GM19023 (cell line): Measurements from ENCODE around the gene CHST13.

Source experiments
- ATAC-seq: cut with Tn5 transposase; IDR thresholded peaks from one replicate; pipeline ENCODE4 v1.9.1; 2021; ENCODE audit warnings: mild to moderate bottlenecking, moderate library complexity; ENCODE audit not compliant: unreplicated experiment

CHST13 gene

DNA sequence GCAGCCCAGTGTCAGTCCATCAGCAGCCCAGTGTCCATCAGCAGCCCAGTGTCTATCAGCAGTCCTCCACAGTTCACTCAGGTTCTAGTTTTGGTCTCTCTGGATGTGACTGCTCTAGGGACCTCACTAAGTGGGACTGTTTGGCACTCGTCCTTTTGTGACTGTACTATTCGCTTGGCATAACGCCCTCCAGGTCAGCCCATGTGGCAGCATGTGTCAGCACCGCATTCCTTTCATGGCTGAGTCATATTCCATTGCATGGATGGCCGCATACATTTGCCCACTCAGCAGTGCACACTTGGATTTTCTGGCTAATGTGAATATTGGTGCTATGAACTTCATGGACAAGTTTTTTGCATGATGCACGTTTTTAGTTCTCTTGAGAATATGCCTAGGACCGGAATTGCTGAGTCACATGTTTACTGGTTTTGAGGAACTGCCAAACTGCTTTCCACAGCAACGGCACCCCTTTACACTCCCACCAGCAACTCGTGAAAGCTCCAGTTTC is 16.4 kb downstream of the CHST13 start:
- no peak for ATAC-seq

DNA sequence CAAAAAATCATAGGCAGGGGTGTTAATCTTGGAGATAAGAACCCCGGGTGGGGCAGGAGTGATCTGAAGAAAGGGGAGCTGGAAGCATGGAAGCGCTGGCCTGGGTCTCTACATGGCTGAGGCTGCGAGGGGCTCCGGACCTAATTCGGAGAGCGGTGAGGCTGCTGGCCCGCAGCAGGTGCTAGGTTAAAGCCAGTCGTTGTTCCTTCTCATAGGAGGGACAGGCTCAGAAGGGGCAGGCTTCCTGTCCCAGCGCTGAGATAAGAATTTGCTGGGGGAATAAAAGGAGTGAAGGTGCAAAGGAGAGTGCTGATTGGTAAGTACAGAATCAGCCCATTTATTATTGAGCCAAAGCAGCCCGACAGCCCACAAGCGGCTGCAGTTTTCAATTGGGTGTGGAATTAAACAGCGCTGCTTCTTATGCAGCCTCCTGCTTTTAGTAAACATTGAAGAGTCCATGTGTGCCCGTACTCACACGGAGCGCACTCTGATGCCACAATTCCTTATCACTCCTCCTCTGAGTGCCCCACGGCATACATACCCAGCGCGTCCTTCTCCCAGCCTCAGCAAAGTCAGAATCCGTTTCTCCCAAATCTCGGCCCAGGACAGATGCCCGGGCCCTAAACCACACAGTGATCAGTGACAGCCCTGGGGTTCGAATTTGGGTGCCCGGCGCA is 17.1 kb downstream of the CHST13 start:
- ATAC-seq: no peak

DNA sequence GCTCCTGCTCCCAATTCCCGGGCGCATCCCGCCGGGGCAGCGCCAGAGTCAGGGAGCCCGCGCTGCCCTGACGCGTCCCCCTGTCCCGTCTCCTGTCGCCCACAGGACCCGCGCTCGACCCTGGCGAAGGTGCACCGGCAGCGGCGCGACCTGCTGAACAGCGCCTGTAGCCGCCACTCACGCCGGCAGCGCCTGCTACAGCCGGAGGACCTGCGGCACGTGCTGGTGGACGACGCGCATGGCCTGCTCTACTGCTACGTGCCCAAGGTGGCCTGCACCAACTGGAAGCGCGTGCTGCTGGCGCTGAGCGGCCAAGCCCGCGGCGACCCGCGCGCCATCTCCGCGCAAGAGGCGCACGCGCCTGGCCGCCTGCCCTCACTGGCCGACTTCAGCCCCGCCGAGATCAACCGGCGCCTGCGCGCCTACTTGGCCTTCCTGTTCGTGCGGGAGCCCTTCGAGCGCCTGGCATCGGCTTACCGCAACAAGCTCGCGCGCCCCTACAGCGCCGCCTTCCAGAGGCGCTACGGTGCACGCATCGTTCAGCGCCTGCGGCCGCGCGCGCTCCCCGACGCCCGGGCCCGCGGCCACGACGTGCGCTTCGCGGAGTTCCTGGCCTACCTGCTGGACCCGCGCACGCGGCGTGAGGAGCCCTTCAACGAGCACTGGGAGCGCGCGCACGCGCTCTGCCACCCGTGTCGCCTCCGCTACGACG is 17.8 kb downstream of the CHST13 start:
- ATAC-seq: no peak

DNA sequence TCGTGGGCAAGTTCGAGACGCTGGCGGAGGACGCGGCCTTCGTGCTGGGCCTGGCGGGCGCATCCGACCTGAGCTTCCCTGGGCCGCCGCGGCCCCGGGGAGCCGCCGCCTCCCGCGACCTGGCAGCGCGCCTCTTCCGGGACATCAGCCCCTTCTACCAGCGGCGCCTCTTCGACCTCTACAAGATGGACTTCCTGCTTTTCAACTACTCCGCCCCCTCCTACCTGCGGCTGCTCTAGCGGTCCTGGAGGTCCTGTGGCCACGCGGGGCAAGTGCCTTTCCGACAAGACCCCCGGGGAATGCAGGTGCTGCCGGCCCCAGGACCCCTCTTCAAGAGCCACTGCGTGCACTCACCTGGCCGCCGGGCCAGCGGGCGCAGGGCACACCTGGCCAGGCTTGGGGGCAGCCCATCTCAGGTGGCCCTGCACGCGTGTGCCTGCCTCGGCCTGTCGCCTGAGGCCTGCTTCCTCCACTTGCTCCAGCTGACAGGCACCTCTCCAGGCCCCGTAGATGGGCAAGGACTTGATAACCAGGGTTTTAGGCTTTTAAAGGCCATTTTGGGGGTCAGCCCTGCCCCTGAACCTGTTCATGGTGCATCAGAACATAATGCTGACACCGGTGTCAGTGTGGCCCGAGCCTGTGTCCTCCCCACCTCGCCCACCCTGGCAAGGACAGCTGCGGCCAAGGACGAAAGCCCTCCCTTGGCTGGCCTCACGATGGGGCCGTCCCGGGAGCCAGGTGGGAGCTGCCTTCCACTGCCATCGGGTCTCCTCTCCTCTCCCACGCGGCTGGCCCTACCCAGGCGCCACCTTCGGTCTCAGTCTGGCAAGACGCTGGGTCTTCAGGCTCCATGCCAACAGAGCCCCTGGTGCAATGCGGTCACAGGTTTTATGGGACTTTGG is 18.6 kb downstream of the CHST13 start:
- ATAC-seq: no peak

DNA sequence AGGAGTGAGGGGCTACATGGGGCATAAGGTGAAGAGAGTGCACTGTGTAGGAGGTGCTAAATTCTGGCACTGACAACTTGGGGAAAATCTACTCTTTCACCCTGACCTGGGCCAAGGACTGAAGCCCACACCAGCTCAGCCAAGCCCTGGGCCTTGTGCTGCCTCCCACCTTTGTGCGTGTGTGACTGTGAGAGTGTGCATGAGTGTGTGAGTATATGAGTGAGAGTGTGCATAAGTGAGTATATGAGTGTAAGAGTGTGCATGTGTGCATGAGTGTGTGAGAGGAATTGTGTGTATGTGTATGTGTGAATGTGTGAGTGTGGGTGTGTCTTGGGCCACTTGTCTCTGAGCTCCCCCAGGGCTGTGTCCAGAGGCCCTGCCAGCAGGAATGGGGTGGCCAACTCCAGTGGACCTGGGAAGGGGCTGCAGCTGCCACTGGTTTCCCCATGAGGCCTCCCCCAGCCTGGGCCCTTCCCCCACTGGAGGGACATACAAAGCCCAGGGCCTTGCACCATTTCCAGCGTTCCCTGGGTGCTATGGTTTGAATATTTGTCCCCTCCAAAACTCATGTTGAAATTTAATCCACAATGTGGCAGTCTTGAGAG is 19.6 kb downstream of the CHST13 start:
- no peak for ATAC-seq

DNA sequence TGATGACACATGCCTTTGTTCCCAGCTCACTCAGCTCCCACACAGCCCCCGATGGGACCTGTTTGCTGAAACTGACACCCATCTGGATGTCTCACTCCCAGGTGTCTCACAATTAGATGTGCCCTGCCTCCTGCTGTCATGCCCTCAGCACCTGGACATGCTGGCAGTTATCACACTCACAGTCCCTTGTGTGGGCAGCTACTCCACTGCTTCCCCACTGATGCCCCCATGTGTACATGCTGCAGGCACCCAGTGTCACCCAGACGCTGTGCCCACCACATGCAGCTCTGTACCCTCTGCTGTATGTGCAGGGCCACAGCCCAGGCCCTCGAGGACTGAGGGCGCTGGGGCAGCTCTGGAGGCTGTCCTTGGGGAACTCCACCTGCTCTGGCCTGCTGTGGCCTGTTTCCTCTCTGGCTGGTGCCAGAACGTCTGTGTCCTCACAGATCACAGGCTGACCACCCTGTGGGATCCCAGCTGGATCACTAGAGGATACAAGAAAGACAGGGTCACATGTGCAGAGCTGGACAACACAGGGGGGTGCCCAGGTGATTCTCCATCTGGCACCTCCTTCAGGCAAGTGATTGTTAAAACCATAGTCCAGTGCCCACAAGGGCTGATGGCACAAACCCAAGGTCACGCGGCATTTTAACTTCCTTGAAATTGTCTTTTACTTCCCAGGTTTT is 20.8 kb downstream of the CHST13 start:
- ATAC-seq: no peak

DNA sequence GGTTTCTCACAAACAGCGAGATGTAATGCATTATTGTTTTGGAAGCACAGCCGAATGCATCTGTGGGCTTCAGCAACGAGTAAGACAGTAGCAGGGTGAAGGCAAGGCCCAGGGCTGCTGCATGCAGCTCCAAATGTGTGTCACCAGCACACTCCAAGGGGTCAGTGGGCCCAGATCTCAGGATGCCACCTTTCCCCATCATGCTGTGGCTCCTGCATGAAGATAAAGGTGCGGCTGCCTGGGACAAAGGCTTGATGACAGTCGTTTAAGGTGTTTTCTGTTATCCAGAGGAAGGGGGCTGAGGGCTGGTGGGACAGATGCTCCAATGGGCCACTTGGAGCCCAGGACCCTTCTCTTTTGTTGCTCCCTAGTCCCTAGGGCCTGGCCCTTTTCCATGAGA is 21.6 kb downstream of the CHST13 start:
- no peak for ATAC-seq

DNA sequence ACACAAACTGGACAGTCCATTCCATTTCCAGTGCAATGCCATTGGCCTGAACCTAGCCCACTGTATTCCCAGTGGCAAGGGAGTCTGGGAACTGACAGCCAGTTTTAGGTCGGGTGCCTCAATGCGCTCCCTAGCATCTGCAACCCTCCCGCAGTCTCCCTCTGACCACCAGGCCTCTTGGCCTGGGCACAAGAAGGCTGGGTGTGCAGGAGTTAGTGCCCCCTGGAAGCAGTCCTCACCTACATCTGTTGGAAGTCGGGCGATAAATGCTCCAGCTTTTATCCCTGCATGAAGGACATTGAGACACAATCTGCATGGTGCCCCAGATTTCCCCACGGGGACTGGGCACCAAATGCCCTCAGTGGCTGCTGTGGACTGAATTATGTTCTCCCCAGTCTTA is 22.1 kb downstream of the CHST13 start:
- no peak for ATAC-seq

DNA sequence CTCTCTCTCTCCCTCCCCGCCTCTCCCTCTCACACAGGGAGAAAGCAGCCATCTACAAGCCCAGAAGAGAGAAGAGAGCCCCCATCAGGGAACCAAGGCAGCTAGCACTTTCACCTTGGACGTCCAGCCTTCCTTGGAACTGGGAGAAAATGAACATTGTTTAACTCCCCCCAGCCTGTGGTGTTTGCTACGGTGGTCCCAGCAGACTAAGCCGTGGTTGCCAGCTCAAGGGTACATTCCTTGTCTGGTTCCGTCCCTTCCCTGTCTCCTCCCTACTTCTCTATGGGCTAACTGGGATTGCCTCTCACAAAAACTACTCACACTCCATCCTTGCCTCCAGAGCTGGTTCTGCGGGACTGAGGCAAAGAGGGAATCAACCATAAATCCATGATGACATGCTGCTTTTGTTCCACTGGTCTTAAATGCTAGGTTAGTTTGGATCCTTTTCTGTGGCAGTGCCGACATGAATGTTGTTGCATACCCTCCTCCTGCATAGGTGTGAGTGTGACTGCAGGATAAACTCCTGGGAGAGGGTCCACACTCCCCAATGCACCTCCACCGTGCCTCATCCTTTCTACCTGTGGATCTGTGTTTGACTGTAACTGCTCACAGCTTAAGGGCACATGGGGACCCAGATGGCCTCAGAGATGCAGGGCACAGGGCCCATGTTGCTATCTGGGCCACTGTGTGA is 22.7 kb downstream of the CHST13 start:
- no peak for ATAC-seq

DNA sequence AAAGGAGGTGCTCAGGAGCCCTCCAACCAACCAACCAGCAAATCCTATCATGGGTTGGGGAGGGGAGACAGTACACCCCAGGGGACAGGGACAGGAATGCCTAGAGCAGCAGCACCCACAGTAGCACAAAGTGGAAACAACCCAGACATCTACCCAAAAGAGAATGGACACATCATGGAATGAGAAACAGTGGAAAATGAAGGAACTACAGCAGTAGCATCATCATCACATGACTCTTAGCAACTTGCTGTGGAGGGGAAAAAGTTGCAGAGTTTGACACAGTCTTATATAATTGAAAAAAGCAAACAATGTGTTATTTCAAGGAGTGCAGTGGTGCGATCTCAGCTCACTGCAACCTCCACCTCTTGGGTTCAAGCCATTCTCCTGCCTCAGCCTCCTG is 23.8 kb downstream of the CHST13 start:
- no peak for ATAC-seq

DNA sequence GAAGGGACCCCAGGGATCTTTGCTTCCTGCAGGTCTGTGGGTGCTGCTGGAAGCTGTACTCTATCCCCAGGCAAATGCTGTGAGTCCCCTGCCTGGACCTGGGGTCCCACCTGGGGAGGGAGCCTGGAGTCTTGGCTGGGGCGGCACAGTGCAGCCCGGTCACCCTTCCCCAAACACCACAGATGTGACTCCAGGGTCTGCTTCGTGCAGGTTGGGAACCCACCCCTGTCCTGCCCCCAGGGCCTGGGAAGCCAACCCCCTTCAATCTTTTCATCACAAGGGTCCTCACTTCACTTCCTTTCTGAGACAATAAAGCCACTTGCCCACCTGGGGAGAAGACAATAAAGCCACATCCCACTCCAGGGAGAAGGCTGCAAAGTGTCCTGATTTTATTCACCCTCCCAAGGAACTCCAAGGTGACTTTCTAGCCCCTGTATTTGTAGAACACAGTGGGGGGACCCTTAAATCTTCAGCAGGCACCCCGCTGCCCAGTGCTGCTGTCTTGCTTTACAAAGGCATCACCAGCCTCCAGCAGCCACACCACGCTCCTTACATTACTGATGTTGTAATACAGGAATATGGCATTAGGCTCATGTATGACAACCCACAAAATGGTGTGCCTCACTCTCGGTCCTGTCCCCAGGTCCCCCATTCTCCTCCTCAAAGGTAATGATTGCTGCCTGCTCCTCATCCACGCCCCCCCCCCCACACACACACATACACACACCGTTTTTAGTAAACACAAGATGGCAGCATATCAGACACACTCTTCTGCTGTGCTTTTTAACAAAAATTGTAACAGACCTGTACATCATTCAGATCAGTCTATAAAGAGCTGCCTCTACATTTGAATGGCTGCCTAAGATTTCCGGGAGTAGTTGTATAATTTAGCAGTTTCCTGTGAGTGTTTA is 24.9 kb downstream of the CHST13 start:
- no peak for ATAC-seq

DNA sequence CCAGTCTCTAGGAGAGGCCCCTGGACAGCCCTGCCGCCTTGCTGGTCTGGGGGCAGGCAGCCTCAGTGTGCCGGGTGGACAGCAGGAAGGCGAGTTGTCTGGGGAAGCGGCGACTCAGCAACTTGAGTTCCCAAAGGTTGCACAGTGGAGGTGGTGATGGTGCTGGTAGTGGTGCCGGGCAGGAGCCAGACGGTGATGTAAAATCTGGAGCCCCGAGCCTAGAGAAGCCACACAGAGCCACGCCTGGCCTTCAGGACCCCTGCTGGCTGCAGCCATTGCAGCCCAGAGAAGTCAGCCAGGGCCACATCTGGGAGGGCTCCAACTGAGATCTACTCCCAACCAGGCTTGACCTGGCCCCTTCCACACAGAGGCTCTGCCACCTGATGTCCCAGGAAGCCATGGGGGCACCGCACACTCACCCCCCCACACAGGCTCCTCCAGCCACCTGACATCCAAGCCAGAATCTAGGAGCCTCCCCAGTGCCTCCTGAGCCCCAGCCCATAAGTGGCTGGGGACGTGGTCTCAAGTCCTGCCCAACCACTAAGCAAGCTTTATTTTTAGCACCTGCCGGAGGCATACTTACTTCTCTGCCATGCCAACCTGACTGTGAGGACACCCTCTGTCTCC is 26.0 kb downstream of the CHST13 start:
- ATAC-seq: no peak

DNA sequence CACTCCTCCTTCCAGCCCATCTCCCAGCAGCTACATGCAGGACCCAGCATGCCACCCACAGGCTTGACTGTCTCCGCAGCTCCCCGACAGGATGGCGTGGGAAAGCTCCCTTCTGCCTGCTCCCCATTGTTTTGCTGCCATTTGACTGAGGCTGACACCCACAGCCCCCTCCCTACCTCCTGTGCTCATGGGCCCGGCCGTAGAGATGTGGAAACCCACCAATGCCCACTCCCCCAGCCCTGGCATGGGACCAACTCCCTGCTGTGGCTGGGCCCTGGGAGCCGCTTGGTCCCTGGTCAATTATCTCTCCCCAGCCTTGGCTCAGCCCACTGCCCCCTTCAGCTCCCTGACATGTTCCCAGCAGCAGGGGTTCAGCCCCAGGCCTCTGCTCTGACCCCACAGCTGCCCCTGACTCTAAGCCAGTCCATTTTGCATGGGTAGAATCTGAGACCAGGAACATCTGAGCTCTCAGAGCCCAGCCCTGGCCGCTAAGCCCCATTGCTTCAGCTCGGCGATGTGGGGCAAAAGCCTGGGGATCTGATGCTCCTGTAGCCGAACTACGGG is 26.6 kb downstream of the CHST13 start:
- ATAC-seq: no peak

DNA sequence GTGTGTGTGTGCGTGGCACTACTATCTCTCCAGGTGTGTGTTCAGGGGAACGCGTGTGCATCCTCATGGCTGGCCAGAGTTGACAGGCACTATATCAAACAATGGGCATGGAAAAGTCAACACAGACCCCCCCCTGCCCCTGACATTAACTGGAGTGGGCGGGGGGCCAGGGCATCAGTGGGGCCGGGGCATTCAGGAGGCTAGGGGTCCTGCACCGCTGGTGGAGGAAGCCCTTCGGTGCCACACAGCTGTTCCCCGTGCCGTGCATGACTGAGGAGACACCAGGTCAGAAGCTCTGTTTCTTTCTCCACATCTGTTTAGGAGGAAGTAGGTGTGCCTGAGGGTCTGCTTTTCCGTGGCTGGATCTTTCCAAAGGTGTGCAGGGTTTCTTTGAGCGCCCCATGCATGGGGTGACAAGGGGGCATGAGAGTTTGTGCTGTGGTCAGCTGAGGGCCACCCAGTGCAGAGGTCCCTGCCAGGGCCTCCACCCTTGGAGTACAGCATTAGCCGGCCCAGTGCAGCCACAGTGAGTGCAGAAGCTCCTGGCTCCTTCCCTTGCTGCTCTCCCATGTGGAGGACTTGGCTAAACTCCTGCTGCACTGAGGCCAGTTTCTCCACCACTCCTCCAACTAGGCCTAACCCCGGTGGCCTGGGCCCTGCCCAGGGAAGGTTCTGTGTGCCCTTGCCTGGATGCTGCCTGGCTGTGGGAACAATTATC is 27.3 kb downstream of the CHST13 start:
- ATAC-seq: no peak

DNA sequence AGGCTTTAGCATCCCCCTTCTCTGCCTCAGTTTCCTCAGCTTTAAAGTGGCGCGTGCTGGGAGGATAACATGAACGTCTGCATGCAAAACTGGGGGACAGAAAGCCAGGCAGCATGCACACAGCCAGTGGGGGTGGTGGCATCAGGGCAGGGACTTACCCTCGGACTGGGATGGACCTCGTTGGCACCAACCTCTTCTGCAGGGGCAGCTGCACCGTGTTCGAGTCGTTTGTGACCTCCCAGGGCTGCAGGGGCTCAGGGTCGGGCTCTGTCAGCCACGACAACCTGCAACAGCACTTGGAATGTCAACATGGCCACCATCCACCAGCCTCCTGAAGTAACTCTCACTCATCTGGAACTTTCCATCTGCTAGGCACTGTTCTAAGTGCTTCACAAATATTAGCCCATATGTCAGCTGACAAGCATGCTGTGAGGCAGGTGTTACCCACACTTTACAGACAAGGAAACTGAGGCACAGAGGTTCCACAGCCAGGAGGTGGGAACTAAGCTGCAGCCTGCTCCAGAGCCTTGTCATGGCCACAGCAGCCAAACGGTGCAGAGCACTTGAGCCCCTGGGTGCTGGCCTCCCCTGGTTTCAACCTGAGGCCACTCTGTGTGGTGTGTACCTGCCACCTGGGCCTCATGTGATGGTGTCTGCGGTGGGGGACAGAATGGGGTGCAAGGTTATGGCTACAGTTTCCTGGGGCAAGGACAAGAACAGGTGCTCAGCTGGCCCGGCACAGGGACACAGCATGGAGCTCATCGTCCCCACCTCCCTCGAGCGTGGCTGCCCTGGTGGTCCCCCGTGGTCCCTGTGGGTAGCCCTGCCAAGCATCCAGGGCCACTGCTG is 28.1 kb downstream of the CHST13 start:
- ATAC-seq: no peak

DNA sequence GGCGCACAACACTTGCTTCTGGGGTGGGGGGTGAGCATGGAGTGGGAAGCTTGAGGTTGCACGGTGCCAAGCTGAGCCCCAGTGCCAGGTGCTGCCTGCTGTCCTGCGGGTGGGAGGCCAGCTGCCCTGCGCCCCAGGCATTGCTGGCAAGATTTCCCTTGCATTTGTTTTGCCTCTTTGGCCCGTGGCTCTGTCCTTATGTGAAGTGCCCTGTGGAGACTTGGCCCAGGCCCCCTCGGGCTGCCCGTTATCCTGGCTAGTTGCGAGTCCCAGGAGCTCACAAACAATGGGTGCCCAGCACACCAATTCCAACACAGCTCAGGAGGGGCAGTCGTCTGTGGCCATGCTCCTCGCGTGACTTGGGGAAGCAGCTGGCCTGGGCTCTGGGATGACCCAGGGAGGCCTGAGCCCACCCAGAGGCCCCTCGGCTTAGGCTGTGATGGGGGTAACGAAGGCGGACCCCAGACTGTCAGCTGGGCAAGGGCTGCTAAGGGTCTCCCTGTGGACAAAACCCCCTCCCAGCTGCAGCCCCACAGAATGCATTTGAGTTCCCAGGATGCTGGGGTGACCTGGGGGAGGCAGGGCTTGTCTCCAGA is 28.8 kb downstream of the CHST13 start:
- ATAC-seq: no peak
